ENCODE results near the gene EDAR.

DNA sequence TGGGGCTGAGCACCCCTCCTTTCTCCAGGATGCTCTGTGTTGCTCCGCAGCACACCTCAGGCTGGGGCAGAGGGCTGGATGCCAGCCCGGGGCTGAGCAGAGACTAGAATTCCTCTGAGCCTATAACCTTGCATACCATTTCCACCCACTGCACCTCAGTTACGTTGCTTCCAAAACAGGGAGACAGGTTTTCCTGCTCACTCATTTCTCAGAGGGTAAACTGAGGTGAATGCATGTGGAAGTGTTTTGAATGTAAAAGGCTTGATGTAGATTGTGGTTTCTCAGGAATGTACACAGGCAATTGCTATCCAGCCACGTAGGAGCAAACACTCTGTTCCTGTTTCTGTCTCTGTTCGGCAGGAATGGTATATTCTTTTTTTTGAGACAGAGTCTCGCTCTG is 45.3 kb downstream of the EDAR start:
- TF ChIP-seq, protein P1, sequence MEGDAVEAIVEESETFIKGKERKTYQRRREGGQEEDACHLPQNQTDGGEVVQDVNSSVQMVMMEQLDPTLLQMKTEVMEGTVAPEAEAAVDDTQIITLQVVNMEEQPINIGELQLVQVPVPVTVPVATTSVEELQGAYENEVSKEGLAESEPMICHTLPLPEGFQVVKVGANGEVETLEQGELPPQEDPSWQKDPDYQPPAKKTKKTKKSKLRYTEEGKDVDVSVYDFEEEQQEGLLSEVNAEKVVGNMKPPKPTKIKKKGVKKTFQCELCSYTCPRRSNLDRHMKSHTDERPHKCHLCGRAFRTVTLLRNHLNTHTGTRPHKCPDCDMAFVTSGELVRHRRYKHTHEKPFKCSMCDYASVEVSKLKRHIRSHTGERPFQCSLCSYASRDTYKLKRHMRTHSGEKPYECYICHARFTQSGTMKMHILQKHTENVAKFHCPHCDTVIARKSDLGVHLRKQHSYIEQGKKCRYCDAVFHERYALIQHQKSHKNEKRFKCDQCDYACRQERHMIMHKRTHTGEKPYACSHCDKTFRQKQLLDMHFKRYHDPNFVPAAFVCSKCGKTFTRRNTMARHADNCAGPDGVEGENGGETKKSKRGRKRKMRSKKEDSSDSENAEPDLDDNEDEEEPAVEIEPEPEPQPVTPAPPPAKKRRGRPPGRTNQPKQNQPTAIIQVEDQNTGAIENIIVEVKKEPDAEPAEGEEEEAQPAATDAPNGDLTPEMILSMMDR (IDR thresholded peaks at IDR 0.05), result no peak
- no peak for TF ChIP-seq POLR2A (IDR thresholded peaks at IDR 0.05)

All from upper lobe of left lung (tissue), 4 donors.